ENCODE measurements around the gene SCUBE1. TPM values are rescaled to one million over a fixed set of nuclear protein-coding genes. Genes with fewer than 3 reads are reported as not detected.

The SCUBE1 gene
- total RNA-seq, 1 experiment from 2014 or later = not detected

DNA sequence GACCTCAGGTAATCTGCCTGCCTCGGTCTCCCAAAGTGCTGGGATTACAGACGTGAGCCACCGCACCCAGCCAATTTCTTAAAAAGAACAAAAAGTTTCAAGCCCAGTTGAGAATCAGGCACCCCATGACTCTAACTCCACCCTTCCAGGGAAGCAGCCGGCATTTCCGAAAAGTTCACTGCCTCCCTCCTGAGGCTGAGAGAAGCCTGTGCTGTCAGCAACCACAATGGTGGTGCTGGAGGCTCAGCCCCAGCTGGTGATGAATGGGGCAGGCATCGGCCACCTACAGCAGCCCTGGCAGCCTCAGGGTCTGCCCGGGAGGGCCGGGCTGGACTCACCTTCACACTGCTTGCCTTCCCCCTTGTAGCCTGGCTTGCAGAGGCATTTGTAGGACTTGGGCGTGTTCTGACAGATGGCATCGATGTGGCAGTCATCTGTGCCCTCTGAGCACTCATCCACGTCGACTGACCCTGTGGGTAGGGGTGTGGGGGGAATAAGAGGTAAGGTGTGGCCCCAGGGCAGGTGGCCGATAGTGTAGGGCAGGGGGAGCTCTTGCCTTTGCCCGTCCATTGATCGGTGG, 4.3 kb downstream of the SCUBE1 start:
- BruUV-seq (replicated peaks) = no TSS peak
- DNase-seq = no peak
- no peaks in the 10 kb centered on the region for H3K79me2 ChIP-seq (ENCODE audit: low read depth)
- peaks cover 69% of the 10 kb centered on the region for H3K27me3 ChIP-seq (ENCODE audit: insufficient read depth, low read depth)
- H3K4me3 ChIP-seq = no peak overlapping the region
- no peak for TF ChIP-seq EZH2 (IDR thresholded peaks at IDR 0.05; ENCODE audit: low read depth)
- TF ChIP-seq, protein P1, sequence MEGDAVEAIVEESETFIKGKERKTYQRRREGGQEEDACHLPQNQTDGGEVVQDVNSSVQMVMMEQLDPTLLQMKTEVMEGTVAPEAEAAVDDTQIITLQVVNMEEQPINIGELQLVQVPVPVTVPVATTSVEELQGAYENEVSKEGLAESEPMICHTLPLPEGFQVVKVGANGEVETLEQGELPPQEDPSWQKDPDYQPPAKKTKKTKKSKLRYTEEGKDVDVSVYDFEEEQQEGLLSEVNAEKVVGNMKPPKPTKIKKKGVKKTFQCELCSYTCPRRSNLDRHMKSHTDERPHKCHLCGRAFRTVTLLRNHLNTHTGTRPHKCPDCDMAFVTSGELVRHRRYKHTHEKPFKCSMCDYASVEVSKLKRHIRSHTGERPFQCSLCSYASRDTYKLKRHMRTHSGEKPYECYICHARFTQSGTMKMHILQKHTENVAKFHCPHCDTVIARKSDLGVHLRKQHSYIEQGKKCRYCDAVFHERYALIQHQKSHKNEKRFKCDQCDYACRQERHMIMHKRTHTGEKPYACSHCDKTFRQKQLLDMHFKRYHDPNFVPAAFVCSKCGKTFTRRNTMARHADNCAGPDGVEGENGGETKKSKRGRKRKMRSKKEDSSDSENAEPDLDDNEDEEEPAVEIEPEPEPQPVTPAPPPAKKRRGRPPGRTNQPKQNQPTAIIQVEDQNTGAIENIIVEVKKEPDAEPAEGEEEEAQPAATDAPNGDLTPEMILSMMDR (conservative IDR thresholded peaks at IDR 0.05) = no peak
- no peaks in the 10 kb centered on the region for H3K36me3 ChIP-seq (ENCODE audit: low read depth)
- intact Hi-C loops (cut with micrococcal nuclease; ENCODE audit: unreplicated experiment) = no loop called here
- POLR2A ChIA-PET (ENCODE audit: unreplicated experiment) = interaction anchor here (0.7 kb wide), 1 partner anchor 151 kb away, joined by 4 read pairs; no protein-coding TSS in a partner anchor
- H3K27ac ChIP-seq = no peak overlapping the region
- H3F3A ChIP-seq (ENCODE audit: insufficient read depth, low read depth) = no peaks in the 10 kb centered on the region
- CTCF ChIA-PET = no interaction called here
- H3K9me3 ChIP-seq (ENCODE audit: insufficient read depth, low read depth) = no peaks in the 10 kb centered on the region
- H2AFZ ChIP-seq = no peak overlapping the region
- H3K4me2 ChIP-seq = no peak overlapping the region
- H3K4me1 ChIP-seq (replicated peaks; ENCODE audit: insufficient read depth) = no peaks in the 10 kb centered on the region
- no peaks in the 10 kb centered on the region for H3K9me2 ChIP-seq (ENCODE audit: insufficient read depth)
- no peaks in the 10 kb centered on the region for H4K20me1 ChIP-seq (ENCODE audit: insufficient read depth)

DNA sequence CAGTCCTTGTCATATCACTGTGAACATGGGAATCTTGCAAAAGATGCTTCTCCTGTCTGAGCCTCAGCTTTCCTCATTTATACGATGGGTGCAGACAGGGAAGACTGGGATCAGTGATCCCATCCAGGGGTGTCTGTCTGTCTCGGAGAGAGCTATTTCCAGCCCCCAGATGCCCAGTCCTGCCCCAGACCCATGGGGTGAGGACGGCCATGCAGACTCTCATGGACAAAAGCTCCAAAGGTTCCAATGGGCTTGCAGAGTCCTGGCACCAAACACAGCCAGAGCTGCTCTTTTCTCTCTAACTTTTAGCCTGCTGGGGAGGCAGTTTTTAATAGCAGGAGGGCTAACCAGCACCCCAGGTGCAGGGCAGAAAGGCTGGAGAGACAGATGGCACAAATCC, 5.2 kb downstream of the SCUBE1 start:
- BruUV-seq (replicated peaks) = no TSS peak
- Histone ChIP-seq H3K4me2 (no peak overlapping the region), H2AFZ (no peak overlapping the region), H4K20me1 (ENCODE audit: insufficient read depth) (no peaks in the 10 kb centered on the region), H3K27ac (no peak overlapping the region), H3F3A (ENCODE audit: insufficient read depth, low read depth) (no peaks in the 10 kb centered on the region), H3K4me3 (no peak overlapping the region), H3K4me1 (replicated peaks; ENCODE audit: insufficient read depth) (no peaks in the 10 kb centered on the region), H3K27me3 (ENCODE audit: insufficient read depth, low read depth) (peaks cover 78% of the 10 kb centered on the region), H3K9me3 (ENCODE audit: insufficient read depth, low read depth) (no peaks in the 10 kb centered on the region), H3K36me3 (ENCODE audit: low read depth) (no peaks in the 10 kb centered on the region), H3K79me2 (ENCODE audit: low read depth) (no peaks in the 10 kb centered on the region), H3K9me2 (ENCODE audit: insufficient read depth) (no peaks in the 10 kb centered on the region)
- DNase-seq = no peak
- ChIA-PET POLR2A (ENCODE audit: unreplicated experiment) (no interaction called here), CTCF (no interaction called here)
- intact Hi-C loops (cut with micrococcal nuclease; ENCODE audit: unreplicated experiment) = no loop called here
- TF ChIP-seq EZH2 (IDR thresholded peaks at IDR 0.05; ENCODE audit: low read depth) = no peak
- TF ChIP-seq, protein P1 (conservative IDR thresholded peaks at IDR 0.05) = no peak

DNA sequence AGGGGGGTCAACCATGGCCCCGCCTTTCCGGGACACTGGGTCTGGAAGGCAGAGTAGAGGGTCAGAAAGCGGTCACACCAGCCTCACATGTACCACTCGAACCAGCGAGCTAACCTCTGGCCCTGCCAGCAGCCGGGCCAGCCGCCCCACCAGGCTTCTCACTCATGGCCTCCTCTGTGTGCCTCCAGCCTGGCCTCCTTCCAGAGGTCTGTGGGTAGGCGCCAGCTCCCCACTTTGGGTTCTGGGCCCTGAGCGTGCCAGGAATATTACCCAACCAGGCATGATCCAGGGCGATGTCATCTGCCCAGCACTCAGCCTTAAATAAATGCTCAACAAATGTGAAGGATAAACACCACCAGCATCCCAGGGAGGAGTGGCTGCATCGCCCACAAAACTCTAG, 5.8 kb downstream of the SCUBE1 start:
- no peak for TF ChIP-seq EZH2 (IDR thresholded peaks at IDR 0.05; ENCODE audit: low read depth)
- TF ChIP-seq, protein P1 (conservative IDR thresholded peaks at IDR 0.05) = no peak
- Histone ChIP-seq H3K4me2 (no peak overlapping the region), H3K27me3 (ENCODE audit: insufficient read depth, low read depth) (peaks cover 83% of the 10 kb centered on the region), H3K9me3 (ENCODE audit: insufficient read depth, low read depth) (no peaks in the 10 kb centered on the region), H3K9me2 (ENCODE audit: insufficient read depth) (no peaks in the 10 kb centered on the region), H3F3A (ENCODE audit: insufficient read depth, low read depth) (no peaks in the 10 kb centered on the region), H3K4me3 (no peak overlapping the region), H3K36me3 (ENCODE audit: low read depth) (no peaks in the 10 kb centered on the region), H3K79me2 (ENCODE audit: low read depth) (no peaks in the 10 kb centered on the region), H3K27ac (no peak overlapping the region), H2AFZ (no peak overlapping the region), H4K20me1 (ENCODE audit: insufficient read depth) (no peaks in the 10 kb centered on the region), H3K4me1 (replicated peaks; ENCODE audit: insufficient read depth) (no peaks in the 10 kb centered on the region)
- no TSS peak for BruUV-seq (replicated peaks)
- no peak for DNase-seq
- POLR2A ChIA-PET (ENCODE audit: unreplicated experiment) = no interaction called here
- intact Hi-C loops (cut with micrococcal nuclease; ENCODE audit: unreplicated experiment) = no loop called here
- CTCF ChIA-PET = no interaction called here

Data from PC-9 (cell line).